Measurements from ENCODE around the gene XPO4. TPM values are rescaled to one million over a fixed set of nuclear protein-coding genes. Genes with fewer than 3 reads are reported as not detected.

The XPO4 gene
- total RNA-seq, 4 donors from 2014 or later: 8.9 to 16.1 (median 13.8) TPM

DNA sequence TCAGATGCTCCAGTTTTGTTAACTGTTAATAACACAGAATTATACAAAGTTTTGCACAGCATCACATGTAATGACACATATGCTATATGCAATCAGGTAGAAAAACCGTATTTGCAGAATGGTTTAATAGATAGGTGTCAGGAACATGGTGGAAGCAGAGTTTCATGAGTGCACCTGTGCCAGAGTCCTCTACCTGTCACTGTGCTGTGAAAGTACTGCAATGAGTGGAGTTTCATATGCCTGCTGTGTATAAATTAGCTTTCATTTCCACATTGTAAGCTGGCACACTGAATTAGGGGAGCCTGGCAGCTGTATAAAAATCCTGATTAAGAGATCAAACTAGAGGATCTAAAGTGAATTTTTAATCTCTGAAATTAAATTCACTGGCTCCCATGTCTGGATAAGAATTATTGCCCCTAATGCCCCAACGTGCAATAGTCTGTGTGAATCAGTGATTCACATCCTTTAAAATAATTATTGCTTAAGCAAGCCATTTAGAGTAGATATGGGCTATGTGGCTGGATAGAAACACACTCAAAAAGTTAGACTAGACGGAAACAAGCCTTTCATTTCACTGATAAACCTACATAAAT is 120.3 kb downstream of the XPO4 start:
- WGBS, 2 donors: 83 to 88% methylated on average over 3 of the region's 3 CpGs
- TF ChIP-seq POLR2A (IDR thresholded peaks at IDR 0.05): no peak
- TF ChIP-seq, protein P1, sequence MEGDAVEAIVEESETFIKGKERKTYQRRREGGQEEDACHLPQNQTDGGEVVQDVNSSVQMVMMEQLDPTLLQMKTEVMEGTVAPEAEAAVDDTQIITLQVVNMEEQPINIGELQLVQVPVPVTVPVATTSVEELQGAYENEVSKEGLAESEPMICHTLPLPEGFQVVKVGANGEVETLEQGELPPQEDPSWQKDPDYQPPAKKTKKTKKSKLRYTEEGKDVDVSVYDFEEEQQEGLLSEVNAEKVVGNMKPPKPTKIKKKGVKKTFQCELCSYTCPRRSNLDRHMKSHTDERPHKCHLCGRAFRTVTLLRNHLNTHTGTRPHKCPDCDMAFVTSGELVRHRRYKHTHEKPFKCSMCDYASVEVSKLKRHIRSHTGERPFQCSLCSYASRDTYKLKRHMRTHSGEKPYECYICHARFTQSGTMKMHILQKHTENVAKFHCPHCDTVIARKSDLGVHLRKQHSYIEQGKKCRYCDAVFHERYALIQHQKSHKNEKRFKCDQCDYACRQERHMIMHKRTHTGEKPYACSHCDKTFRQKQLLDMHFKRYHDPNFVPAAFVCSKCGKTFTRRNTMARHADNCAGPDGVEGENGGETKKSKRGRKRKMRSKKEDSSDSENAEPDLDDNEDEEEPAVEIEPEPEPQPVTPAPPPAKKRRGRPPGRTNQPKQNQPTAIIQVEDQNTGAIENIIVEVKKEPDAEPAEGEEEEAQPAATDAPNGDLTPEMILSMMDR (IDR thresholded peaks at IDR 0.05): no peak
- intact Hi-C loops (cut with DNase I; ENCODE audit: low total_unique reads): no loop called here
- no peak for DNase-seq (ENCODE audit: low spot score in 2 of 2)
- H3K4me3 ChIP-seq (ENCODE audit: low read depth, poor library complexity, severe bottlenecking): no peak overlapping the region

DNA sequence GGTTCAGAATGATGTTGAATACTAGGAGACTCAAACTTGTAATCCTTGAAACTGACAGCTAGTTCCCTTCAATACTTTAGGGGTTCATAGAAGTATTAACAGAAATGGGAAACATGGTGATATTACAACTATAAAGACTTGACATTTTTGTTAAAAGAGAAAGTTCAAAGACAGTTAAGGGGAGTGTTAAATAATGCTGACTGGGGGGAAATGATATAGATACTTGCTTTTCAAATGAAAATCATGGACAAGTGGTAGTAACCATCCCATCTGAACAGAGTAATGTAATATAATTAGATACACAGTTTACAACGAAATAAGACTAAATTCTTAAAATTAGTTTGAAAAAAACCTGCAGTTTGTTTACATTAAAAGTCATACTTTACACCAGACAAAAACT is 122.2 kb downstream of the XPO4 start:
- H3K4me3 ChIP-seq (ENCODE audit: low read depth, poor library complexity, severe bottlenecking): no peak overlapping the region
- no peak for DNase-seq (ENCODE audit: low spot score in 2 of 2)
- WGBS, 2 donors: 67 to 94% methylated on average over 1 of the region's 1 CpG
- TF ChIP-seq, protein P1 (IDR thresholded peaks at IDR 0.05): no peak
- no peak for TF ChIP-seq POLR2A (IDR thresholded peaks at IDR 0.05)
- intact Hi-C loops (cut with DNase I; ENCODE audit: low total_unique reads): no loop called here

DNA sequence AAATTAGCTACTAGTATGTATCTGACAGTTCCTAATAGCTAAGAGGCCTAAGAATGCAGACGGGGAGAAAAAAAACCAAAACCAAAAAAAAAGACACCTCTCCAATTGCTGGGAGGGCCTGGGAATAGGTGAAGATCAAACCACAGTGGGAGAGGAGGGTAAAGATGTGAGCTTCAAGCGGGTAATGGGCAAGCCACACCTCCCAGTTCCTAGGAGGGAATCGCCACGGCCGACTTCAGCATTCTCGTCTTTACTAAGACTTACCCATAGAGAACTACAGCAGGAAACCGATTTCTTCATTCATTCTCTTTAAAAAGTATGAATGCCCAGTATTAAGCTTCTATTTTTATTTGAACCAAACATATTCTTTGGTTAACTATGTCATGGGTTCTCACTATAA is 123.1 kb downstream of the XPO4 start:
- H3K4me3 ChIP-seq (ENCODE audit: low read depth, poor library complexity, severe bottlenecking): no peak overlapping the region
- no peak for DNase-seq (ENCODE audit: low spot score in 2 of 2)
- intact Hi-C loops (cut with DNase I; ENCODE audit: low total_unique reads): no loop called here
- WGBS, 2 donors: 93 to 96% methylated on average over 7 of the region's 7 CpGs
- no peak for TF ChIP-seq POLR2A (IDR thresholded peaks at IDR 0.05)
- TF ChIP-seq, protein P1 (IDR thresholded peaks at IDR 0.05): no peak

DNA sequence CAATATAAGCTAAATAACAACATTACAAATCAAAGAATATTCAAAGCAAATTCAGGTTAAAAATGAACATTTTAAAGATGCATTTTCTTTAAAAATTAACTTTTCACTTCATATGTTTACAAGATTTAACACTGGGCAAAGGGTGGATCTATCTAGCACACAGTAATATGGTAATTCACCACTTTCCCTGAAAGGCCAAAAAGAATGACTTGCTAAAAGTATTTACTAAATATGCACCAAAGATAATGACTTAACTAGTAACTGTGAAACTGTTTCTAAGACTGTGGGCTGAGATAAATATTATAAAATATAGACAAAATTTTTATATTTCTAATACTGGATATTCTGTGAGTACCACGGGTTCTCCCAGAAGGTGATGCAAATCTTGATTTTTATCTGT is 124.2 kb downstream of the XPO4 start:
- TF ChIP-seq POLR2A (IDR thresholded peaks at IDR 0.05): no peak
- TF ChIP-seq, protein P1 (IDR thresholded peaks at IDR 0.05): no peak
- no peak overlapping the region for H3K4me3 ChIP-seq (ENCODE audit: low read depth, poor library complexity, severe bottlenecking)
- intact Hi-C loops (cut with DNase I; ENCODE audit: low total_unique reads): no loop called here
- WGBS, 2 donors: 81 to 89% methylated on average over 1 of the region's 1 CpG
- no peak for DNase-seq (ENCODE audit: low spot score in 2 of 2)

DNA sequence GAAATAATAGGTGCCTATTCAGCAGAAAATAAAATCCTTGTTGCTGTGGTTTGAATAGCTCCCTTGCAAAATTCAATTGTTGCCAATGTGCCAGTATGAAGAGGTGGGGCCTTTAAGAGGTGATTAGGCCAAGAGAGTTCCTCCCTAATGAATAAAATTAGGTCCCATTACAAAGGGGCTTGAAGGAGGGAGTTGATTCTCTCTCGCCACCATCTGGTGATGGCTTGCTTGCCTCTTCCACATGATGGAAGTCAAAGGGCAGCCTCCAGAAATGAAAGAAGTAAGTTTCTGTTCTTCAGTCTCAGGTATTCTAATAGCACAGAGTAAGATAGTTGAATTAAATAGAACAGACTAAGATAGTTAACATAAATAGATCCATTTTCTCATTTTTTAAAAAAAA is 125.8 kb downstream of the XPO4 start:
- DNase-seq (ENCODE audit: low spot score in 2 of 2): no peak
- no peak overlapping the region for H3K4me3 ChIP-seq (ENCODE audit: low read depth, poor library complexity, severe bottlenecking)
- TF ChIP-seq POLR2A (IDR thresholded peaks at IDR 0.05): no peak
- TF ChIP-seq, protein P1 (IDR thresholded peaks at IDR 0.05): no peak
- intact Hi-C loops (cut with DNase I; ENCODE audit: low total_unique reads): no loop called here
- 90 to 96% methylated on average over 1 of the region's 1 CpG for WGBS, 2 donors

DNA sequence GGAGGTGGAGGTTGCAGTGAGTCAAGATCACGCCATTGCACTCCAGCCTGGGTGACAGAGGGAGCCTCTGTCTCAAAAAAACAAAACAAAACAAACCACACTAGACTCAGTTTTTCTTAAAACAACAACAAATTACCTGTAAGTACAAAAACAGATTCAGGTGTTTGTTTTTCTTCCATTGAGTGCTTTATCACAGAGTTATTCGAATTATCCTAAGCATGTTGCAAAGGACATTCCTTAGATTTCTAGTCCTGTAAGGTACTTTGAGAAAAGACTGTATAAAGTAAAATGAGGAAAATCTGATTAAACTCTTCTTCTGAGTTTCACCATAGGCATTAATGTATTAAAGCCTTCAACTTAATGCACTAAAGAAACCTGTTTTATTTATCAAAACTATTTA is 126.6 kb downstream of the XPO4 start:
- WGBS, 2 donors: 93 to 98% methylated on average over 2 of the region's 2 CpGs
- no peak for TF ChIP-seq POLR2A (IDR thresholded peaks at IDR 0.05)
- TF ChIP-seq, protein P1 (IDR thresholded peaks at IDR 0.05): no peak
- no peak for DNase-seq (ENCODE audit: low spot score in 2 of 2)
- H3K4me3 ChIP-seq (ENCODE audit: low read depth, poor library complexity, severe bottlenecking): no peak overlapping the region
- intact Hi-C loops (cut with DNase I; ENCODE audit: low total_unique reads): no loop called here
